Stimulated activated naive CD8-positive, alpha-beta T cell treated with anti-CD3 and anti-CD28 coated beads, Interleukin-15, Interleukin-2, amounts not matched to agents 100 ng/mL and 50 ng/mL, for 24 hours (primary cell): ENCODE results near the gene RNF157.

Experiments
- H3K27ac Mint-ChIP-seq: one replicate; pipeline ENCODE4 v1.8.0; 2021; ENCODE audit warnings: mild to moderate bottlenecking, mixed read lengths
- H3K27me3 Mint-ChIP-seq: one replicate; pipeline ENCODE4 v1.8.0; 2021; ENCODE audit warnings: mixed read lengths
- H3K36me3 Mint-ChIP-seq: one replicate; pipeline ENCODE4 v1.8.0; 2021; ENCODE audit warnings: low read depth, mixed read lengths
- H3K4me1 Mint-ChIP-seq: one replicate; pipeline ENCODE4 v1.8.0; 2021; ENCODE audit warnings: low read depth, mixed read lengths
- H3K4me3 Mint-ChIP-seq: one replicate; pipeline ENCODE4 v1.8.0; 2021; ENCODE audit warnings: mild to moderate bottlenecking, mixed read lengths
- H3K9me3 Mint-ChIP-seq: one replicate; pipeline ENCODE4 v1.8.0; 2021; ENCODE audit warnings: mixed read lengths

The RNF157 gene

DNA sequence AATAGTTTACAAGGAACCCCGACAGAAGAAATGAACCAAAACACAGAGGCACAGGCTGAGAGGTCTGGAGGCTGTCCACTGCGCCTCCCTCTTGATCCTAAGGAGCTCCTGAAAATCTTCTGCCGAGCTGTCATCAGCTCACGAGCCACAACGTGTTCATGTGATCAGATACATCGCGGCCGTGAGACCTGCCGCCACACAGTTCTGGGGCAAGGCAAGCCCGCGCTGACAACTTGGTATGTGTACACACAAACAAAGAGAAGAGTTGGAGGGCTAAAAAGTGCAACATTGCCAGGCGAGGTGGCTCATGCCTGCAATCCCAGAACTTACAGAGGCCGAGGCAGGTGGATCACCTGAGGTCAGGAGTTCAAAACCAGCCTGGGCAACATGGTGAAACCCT, 144.3 kb downstream of the RNF157 start:
- no peak overlapping the region for H3K27ac Mint-ChIP-seq
- peaks cover 12% of the 10 kb centered on the region for H3K4me1 Mint-ChIP-seq
- no peaks in the 10 kb centered on the region for H3K27me3 Mint-ChIP-seq
- no peak overlapping the region for H3K4me3 Mint-ChIP-seq
- H3K36me3 Mint-ChIP-seq, result peaks cover 46% of the 10 kb centered on the region
- H3K9me3 Mint-ChIP-seq, result no peaks in the 10 kb centered on the region

DNA sequence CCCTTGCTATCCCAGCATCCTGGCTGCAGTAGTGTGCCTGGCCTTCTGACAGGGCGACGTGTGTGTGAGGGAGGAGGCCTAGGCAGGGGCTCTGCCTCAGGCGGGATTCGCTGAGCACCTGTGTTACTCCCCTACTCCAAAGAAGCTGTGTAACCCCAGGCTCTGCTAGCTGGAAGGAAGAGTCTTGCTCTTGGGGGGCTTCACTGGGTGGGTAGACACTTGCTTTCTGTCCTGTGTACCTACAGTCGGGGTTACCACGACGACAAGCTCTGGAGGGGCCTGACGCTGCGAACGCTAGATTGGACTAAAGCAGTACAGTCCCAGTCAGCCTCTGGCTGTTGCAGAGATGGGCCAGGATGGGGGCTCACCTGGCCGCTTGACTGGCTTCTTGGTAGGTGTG, 146.2 kb downstream of the RNF157 start:
- no peaks in the 10 kb centered on the region for H3K27me3 Mint-ChIP-seq
- H3K9me3 Mint-ChIP-seq, result no peaks in the 10 kb centered on the region
- peaks cover 8% of the 10 kb centered on the region for H3K4me1 Mint-ChIP-seq
- H3K36me3 Mint-ChIP-seq, result peaks cover 35% of the 10 kb centered on the region
- H3K27ac Mint-ChIP-seq, result no peak overlapping the region
- H3K4me3 Mint-ChIP-seq, result no peak overlapping the region

DNA sequence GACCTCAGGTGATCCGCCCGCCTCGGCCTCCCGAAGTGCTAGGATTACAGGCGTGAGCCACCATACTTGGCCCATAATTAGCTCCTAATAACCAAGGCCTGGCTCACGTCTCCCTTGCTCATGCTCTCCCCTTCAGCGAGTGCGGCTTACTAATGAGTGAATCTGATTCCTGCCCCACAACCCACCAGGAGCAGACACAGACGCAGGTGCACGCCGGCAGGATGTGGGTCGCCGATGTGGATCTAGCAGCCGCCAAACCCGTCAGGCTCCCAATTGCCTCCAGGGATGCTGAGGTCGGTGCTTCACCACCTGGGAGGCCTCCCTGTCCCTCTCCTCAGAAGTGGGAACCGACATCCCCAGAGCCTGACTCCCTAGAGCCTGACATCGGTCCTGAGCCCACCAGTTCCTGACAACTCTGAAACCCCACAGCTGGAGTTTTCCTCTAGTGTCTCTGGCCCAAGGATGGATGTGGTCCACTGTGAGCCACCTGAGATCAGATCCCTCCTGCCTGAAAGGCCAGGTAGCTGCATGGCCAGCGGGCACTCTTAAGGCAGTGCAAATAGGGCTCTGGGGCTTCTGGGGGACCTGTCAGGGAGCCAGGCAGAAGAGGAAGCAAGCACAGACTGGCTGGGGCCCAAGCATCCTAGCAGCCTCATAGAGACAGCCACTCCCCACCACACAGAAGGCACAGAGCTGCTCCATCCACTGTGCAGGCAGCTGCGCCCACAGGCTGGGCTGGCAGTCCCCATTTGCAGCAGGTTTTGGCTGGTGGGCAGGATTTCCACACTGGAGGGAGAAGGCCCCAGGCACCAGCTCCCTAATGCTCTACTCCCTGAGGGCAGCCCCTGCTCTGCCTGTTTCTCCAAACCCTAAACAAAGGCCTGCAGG, 147.5 kb downstream of the RNF157 start:
- H3K9me3 Mint-ChIP-seq, result no peaks in the 10 kb centered on the region
- no peak overlapping the region for H3K27ac Mint-ChIP-seq
- peaks cover 28% of the 10 kb centered on the region for H3K36me3 Mint-ChIP-seq
- no peak overlapping the region for H3K4me3 Mint-ChIP-seq
- H3K27me3 Mint-ChIP-seq, result no peaks in the 10 kb centered on the region
- H3K4me1 Mint-ChIP-seq, result peaks cover 8% of the 10 kb centered on the region
